GM13976 (cell line): ENCODE results near the gene CDH22.

Experiments used
- DNase-seq: peaks from one replicate; pipeline ENCODE4 v3.0.0; 2012; ENCODE audit warnings: low spot score
- in situ Hi-C: fragments of 300-500 bp; cut with MboI; formaldehyde crosslinking; loops from one replicate; pipeline ENCODE4 v1.12.0; 2022; ENCODE audit warnings: low sequenced_read_pairs, mixed read lengths, inconsistent platforms; ENCODE audit not compliant: unreplicated experiment
- TF ChIP-seq, protein P1 (sequence below): IDR thresholded peaks from 2 replicates; pipeline ENCODE4 v1.5.1; 2012; ENCODE audit warnings: borderline replicate concordance, mild to moderate bottlenecking; ENCODE audit not compliant: insufficient read depth; ENCODE audit errors: extremely low read depth, missing control alignments, control extremely low read depth

The CDH22 gene

DNA sequence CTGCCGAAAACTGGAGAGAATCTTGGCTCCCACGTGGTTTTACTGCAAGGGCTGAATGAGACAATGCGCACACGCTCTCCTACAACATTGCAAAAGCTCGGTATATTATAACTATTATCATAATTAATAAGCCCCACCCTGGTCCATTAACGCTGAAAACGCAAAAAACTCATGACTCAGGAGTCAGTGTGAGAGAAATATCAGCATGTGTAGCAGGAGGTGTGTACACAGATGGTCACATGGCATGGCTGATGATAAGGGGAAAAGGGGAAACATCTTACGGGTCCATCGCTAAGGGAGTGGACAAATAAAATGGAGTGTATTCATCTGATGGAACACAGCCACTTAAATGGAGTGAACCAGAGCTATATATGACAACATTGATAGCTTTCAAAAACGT is 29.2 kb downstream of the CDH22 start:
- in situ Hi-C loops = no loop called here
- no peak for DNase-seq
- TF ChIP-seq, protein P1, sequence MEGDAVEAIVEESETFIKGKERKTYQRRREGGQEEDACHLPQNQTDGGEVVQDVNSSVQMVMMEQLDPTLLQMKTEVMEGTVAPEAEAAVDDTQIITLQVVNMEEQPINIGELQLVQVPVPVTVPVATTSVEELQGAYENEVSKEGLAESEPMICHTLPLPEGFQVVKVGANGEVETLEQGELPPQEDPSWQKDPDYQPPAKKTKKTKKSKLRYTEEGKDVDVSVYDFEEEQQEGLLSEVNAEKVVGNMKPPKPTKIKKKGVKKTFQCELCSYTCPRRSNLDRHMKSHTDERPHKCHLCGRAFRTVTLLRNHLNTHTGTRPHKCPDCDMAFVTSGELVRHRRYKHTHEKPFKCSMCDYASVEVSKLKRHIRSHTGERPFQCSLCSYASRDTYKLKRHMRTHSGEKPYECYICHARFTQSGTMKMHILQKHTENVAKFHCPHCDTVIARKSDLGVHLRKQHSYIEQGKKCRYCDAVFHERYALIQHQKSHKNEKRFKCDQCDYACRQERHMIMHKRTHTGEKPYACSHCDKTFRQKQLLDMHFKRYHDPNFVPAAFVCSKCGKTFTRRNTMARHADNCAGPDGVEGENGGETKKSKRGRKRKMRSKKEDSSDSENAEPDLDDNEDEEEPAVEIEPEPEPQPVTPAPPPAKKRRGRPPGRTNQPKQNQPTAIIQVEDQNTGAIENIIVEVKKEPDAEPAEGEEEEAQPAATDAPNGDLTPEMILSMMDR = no peak

DNA sequence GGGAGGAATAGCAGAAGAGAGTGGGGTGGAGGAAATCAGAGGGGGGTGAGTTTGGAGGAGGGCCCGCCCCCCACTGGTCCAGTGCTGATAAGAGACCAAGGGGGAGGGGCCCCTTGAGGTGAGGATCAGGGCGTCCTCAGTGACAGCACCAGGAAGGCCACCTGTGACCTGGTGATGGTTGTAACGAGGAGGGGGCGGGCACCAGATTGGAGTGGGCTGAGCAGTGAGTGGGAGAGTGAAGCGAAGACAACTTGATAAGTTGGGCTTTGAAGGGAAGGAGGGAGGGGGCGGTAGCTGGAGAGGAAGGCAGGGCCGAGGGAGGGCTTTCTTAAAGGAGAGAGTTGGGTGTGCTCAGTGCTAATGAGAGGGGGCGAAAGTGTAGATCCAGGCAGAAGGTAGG is 30.7 kb downstream of the CDH22 start:
- DNase-seq = no peak
- TF ChIP-seq, protein P1 = no peak
- in situ Hi-C loops = no loop called here

DNA sequence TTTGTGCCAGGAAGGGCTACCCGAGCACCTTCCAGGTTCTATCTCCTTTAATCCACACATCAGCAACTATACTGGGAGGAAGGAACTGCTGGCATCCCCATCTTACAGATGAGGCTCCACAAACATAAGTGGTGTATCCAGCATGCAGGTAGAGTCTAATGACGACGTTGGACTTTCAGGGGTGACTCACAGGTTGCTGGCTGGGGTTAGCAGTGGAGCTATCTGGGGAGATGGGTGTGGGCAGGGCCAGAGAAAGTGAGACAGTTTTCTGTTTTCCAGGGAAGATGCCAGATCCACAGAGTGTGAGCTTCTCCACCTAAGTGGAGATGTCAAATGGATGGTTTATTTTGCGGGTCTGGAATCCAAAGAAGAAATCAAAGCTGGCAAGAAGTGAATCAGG is 31.8 kb downstream of the CDH22 start:
- in situ Hi-C loops = no loop called here
- TF ChIP-seq, protein P1 = no peak
- no peak for DNase-seq

DNA sequence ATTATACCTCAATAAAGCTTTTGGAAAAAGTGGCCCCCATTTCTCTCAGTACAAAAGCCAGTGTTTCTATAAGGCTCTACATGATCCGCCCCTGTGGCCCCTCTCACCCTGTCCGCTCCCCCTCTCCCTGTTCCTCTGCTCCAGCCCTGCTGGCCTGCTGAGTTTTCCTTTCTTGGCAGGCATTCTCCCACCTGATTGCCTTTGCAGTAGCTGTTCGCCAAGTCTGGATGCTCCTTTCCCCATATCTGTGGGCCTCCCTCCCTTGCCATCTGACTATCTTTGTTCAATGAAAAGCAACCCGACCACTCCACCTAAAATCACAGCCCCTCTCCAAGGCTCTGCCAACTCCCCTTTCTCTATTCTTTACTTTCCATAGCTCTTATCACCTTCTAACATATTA is 33.2 kb downstream of the CDH22 start:
- in situ Hi-C loops = no loop called here
- no peak for DNase-seq
- TF ChIP-seq, protein P1 = no peak

DNA sequence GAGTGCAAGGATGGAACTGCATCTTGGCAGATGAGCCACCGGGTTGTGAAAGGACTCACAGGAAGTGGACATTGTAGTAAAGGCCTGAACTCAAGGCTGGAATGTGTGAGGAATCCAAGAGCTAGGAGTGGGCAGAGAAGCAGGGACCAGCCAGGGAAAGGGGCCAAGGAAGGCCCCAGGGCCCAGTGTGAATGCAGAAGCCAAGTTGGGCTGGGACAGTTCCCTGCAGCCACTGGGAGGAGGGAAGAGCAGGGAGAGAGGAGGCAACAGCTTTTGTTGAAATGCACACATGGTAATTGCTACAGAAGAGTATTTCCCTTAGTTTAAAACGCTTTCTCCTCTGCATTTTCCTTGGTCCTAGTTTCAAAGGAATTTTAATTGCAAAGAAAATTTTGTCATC is 34.6 kb downstream of the CDH22 start:
- in situ Hi-C loops = no loop called here
- TF ChIP-seq, protein P1 = no peak
- DNase-seq = no peak

DNA sequence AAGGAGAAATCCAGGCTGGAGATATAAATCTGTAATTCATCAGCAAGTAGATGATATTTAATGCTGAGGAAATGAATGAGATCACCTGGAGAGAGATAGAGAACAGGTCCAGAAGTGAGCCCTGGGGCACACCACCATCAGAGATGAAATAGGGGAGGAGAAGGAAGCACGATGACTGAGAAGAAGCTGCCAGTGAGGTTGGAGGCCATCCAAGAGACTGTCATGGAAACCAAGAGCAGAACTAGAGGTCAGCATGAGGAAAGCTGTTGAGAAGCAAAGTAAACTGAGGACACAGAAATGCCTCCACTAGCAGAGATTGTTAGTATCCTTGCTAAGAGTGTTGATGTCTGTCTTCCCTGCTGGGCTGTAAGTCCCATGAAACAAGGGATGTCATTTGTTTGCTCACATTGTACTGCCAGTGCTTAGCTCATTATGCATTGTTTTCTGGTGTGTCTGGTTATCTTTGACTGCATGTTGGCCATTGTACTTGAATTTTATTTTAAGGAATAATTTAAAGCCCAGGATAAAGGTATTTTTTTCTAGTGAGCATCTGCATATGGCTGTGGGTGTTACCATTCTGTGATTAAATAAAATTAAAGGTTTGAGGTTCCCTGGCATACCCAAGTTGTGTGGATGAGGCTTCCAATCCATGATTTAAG is 35.8 kb downstream of the CDH22 start:
- DNase-seq = no peak
- TF ChIP-seq, protein P1 = no peak
- in situ Hi-C loops = no loop called here
